ENCODE data around the gene SPECC1. TPM values are rescaled to one million over a fixed set of nuclear protein-coding genes. Genes with fewer than 3 reads are reported as not detected.

The SPECC1 gene
- total RNA-seq, 4 donors from 2014 or later = 9.8 to 24.2 (median 11.7) TPM

DNA sequence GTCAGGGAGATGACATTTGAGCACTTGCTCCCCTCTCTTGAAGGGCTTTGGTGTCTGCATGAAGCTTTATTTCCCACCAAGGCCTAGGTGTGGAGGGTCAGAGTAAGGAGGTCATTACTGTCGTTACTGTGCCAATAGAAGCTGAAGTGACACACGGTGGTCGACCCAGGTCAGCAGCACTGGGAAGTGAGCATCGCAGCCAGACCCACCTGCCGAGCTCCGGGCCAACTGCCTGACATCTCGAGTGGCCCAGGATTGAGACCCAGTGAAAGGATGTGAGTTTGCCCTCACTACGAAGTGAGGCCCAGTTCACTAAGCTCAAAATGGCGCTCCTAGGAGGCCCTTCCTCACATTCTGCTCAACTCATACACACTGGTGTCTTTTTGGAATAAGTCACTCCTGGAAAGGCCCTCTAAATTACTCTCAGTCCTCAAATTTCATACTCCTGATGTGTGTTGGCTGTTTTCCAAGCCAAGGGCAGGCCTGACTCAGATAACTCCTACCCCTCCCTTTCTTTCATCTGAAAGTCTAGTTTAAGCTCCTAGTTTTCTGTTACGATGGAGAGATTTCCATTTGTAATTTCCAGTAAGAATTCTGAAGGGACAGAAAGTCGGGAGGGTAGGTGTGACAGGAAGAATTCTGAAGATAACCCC lies 257.8 kb downstream of the SPECC1 start:
- no peak for DNase-seq (ENCODE audit: low spot score in 2 of 2)
- WGBS, 2 donors = 81 to 89% methylated on average over 11 of the region's 11 CpGs
- H3K4me3 ChIP-seq (ENCODE audit: low read depth, poor library complexity, severe bottlenecking) = no peak overlapping the region
- intact Hi-C loops (cut with DNase I; ENCODE audit: low total_unique reads) = no loop called here
- no peak for TF ChIP-seq POLR2A (IDR thresholded peaks at IDR 0.05)
- TF ChIP-seq, protein P1, sequence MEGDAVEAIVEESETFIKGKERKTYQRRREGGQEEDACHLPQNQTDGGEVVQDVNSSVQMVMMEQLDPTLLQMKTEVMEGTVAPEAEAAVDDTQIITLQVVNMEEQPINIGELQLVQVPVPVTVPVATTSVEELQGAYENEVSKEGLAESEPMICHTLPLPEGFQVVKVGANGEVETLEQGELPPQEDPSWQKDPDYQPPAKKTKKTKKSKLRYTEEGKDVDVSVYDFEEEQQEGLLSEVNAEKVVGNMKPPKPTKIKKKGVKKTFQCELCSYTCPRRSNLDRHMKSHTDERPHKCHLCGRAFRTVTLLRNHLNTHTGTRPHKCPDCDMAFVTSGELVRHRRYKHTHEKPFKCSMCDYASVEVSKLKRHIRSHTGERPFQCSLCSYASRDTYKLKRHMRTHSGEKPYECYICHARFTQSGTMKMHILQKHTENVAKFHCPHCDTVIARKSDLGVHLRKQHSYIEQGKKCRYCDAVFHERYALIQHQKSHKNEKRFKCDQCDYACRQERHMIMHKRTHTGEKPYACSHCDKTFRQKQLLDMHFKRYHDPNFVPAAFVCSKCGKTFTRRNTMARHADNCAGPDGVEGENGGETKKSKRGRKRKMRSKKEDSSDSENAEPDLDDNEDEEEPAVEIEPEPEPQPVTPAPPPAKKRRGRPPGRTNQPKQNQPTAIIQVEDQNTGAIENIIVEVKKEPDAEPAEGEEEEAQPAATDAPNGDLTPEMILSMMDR (IDR thresholded peaks at IDR 0.05) = no peak

DNA sequence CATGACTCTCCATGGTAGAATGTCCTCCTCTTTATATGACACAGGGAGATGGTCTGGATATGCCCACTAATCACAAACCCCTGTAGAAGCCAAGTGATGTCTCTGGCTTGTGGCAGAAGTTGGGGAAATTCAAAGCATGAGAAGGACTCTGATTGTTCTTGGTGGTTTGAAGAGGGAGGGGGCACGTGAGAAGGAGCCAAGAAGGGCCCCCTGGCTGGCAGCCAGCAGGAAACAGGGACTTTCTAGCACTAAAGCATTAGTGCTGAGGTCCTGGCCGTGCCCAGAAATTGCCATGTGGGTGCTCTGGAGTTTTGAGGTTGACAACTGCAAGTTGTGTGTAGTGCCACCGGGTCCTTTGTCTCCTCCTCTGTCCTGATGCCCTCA lies 258.3 kb downstream of the SPECC1 start:
- intact Hi-C loops (cut with DNase I; ENCODE audit: low total_unique reads) = no loop called here
- 27 to 35% methylated on average over 3 of the region's 3 CpGs for WGBS, 2 donors
- no peak for DNase-seq (ENCODE audit: low spot score in 2 of 2)
- H3K4me3 ChIP-seq (ENCODE audit: low read depth, poor library complexity, severe bottlenecking) = no peak overlapping the region
- TF ChIP-seq, protein P1 (IDR thresholded peaks at IDR 0.05) = no peak
- no peak for TF ChIP-seq POLR2A (IDR thresholded peaks at IDR 0.05)

DNA sequence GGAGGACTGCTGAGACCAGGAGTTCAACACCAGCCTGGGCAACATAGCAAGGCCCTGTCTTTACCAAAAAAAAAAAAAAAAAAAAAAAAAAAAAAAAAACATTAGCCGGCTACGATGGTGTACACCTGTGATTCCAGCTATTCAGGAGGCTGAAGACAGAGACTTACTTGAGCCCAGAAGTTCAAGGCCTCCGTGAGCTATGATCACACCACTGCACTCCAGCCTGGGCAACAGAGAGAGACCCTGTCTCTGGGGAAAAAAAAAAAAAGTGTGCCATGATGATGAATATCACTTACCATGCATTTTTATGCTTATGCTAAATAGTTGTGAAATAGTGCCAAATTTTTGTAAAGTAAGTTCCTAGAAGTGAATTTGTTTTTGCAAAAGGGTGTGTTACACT lies 261.2 kb downstream of the SPECC1 start:
- intact Hi-C loops (cut with DNase I; ENCODE audit: low total_unique reads) = no loop called here
- no peak for DNase-seq (ENCODE audit: low spot score in 2 of 2)
- TF ChIP-seq, protein P1 (IDR thresholded peaks at IDR 0.05) = no peak
- no peak for TF ChIP-seq POLR2A (IDR thresholded peaks at IDR 0.05)
- WGBS, 2 donors = 95 to 97% methylated on average over 3 of the region's 3 CpGs
- H3K4me3 ChIP-seq (ENCODE audit: low read depth, poor library complexity, severe bottlenecking) = no peak overlapping the region

- 73 to 80% methylated on average over 5 of the region's 5 CpGs for WGBS, 2 donors
- no peak overlapping the region for H3K4me3 ChIP-seq (ENCODE audit: low read depth, poor library complexity, severe bottlenecking)
- no peak for TF ChIP-seq POLR2A (IDR thresholded peaks at IDR 0.05)
- TF ChIP-seq, protein P1 (IDR thresholded peaks at IDR 0.05) = no peak
- no peak for DNase-seq (ENCODE audit: low spot score in 2 of 2)
- intact Hi-C loops (cut with DNase I; ENCODE audit: low total_unique reads) = no loop called here
Observed at GRCh38 chr17:20271011-20271610, 262.0 kb downstream of the SPECC1 start.

- no peak overlapping the region for H3K4me3 ChIP-seq (ENCODE audit: low read depth, poor library complexity, severe bottlenecking)
- TF ChIP-seq, protein P1 (IDR thresholded peaks at IDR 0.05) = no peak
- TF ChIP-seq POLR2A (IDR thresholded peaks at IDR 0.05) = no peak
- 70 to 75% methylated on average over 8 of the region's 8 CpGs for WGBS, 2 donors
- intact Hi-C loops (cut with DNase I; ENCODE audit: low total_unique reads) = no loop called here
- DNase-seq (ENCODE audit: low spot score in 2 of 2) = no peak
Observed at GRCh38 chr17:20273741-20274500, 264.8 kb downstream of the SPECC1 start.

All from lower leg skin (tissue), 4 donors.